Ascending aorta (tissue), 2 donors: Measurements from ENCODE around the gene TNRC6A. TPM values are rescaled to one million over a fixed set of nuclear protein-coding genes. Genes with fewer than 3 reads are reported as not detected.

Experiments
- DNase-seq, 2 donors: peaks; one replicate each; pipeline ENCODE4 v3.0.0-alpha.2; 2019; ENCODE audit warnings: low spot score in 2 of 2
- H3K27ac ChIP-seq, 2 donors: fragments of 200-600 bp; sonication (generic); one replicate each; pipeline ENCODE4 v1.5.1; 2016 to 2017; ENCODE audit warnings: mild to moderate bottlenecking in 1 of 2
- H3K27me3 ChIP-seq: fragments of 200-600 bp; sonication (generic); one replicate; pipeline ENCODE4 v1.5.1; 2017
- H3K36me3 ChIP-seq, 2 donors: fragments of 200-600 bp; sonication (generic); one replicate each; pipeline ENCODE4 v1.5.1; 2016
- H3K4me1 ChIP-seq, 2 donors: fragments of 200-600 bp; sonication (generic); one replicate each; pipeline ENCODE4 v1.5.1; 2016 to 2017; ENCODE audit warnings: mild to moderate bottlenecking in 1 of 2
- H3K4me3 ChIP-seq, 2 donors: fragments of 200-600 bp; sonication (generic); one replicate each; pipeline ENCODE4 v1.5.1; 2016 to 2017; ENCODE audit warnings: mild to moderate bottlenecking in 1 of 2
- H3K9me3 ChIP-seq, 2 donors: fragments of 200-600 bp; sonication (generic); one replicate each; pipeline ENCODE4 v1.5.1; 2016
- intact Hi-C: fragments of 100-400 bp; cut with DNase I; formaldehyde crosslinking; loops from one replicate; pipeline ENCODE4 v1.15.1; 2023
- total RNA-seq: library from RNA; depleted of rRNA; stranded (reverse); fragments of >200 nt; gene quantifications from one replicate; pipeline ENCODE4 v1.1.0, GENCODE V29; 2016
- TF ChIP-seq, protein P1 (sequence below), 3 experiments: fragments of 200-600 bp in 2 of 3; fragments of 450-650 bp in 1 of 3; sonication (generic) in 2 of 3; IDR thresholded peaks; one replicate each; pipeline ENCODE4 v1.5.1; 2016 to 2019; ENCODE audit warnings: antibody characterized with exemption in 3 of 3, mild to moderate bottlenecking in 1 of 3, moderate library complexity in 1 of 3

Gene TNRC6A
- total RNA-seq, 1 donor from 2014 or later: 36.7 TPM

DNA sequence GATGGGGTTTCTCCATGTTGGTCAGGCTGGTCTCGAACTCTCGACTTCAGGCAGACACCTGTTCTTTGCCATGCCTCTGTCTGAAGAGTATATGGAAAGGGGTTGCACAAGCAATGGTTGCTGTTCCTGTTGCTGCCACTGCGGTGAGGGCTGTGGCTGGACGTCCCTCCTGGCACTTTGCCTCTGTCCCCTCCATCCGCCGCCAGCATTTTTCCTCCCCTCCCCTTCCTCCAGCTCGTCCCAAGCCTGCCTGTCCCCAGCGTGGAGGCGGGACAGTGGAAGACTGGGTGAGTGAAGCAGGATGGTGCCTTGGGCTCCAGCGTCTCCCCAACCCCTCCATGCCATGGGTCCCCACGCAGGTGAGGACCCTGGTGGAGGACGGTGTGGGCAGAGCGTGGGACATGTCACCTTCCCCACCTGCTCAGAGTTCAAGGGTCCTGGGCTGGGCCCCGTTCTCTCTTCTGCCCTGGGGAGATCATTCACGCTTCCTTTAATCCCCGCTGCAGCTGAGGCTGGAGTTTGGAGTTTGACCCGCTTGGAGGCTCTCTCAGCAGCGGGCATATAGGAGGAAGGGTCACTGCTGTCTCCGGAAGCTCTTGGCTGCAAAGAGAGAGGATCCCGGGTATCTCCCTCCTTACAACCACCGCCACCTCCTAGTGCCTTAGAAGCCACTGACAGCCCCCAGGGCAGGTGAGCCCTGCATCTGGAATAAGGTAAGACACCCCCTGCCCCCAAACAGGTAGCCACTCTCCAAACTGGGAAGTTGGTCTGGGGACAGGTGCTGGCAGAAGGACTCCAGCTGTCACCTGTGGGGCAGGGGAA is 116.5 kb downstream of the TNRC6A start, which contains the start of gene SLC5A11:
SLC5A11 (plus strand) TSS at position 238 of the 822 bp plus-strand sequence. CDS start 12,681 bp downstream, outside the sequence.
- TF ChIP-seq, protein P1, sequence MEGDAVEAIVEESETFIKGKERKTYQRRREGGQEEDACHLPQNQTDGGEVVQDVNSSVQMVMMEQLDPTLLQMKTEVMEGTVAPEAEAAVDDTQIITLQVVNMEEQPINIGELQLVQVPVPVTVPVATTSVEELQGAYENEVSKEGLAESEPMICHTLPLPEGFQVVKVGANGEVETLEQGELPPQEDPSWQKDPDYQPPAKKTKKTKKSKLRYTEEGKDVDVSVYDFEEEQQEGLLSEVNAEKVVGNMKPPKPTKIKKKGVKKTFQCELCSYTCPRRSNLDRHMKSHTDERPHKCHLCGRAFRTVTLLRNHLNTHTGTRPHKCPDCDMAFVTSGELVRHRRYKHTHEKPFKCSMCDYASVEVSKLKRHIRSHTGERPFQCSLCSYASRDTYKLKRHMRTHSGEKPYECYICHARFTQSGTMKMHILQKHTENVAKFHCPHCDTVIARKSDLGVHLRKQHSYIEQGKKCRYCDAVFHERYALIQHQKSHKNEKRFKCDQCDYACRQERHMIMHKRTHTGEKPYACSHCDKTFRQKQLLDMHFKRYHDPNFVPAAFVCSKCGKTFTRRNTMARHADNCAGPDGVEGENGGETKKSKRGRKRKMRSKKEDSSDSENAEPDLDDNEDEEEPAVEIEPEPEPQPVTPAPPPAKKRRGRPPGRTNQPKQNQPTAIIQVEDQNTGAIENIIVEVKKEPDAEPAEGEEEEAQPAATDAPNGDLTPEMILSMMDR (IDR thresholded peaks at IDR 0.05): no peak
- no peaks in the 10 kb centered on the region for H3K27me3 ChIP-seq
- no peak for DNase-seq
- H3K9me3 ChIP-seq: no peaks in the 10 kb centered on the region
- intact Hi-C loops: no loop called here
- no peak within 1 kb of the TSS for H3K4me3 ChIP-seq
- no peak within 1 kb of the TSS for H3K27ac ChIP-seq
- no peaks in the 10 kb centered on the region for H3K36me3 ChIP-seq
- H3K4me1 ChIP-seq: no peaks in the 10 kb centered on the region

DNA sequence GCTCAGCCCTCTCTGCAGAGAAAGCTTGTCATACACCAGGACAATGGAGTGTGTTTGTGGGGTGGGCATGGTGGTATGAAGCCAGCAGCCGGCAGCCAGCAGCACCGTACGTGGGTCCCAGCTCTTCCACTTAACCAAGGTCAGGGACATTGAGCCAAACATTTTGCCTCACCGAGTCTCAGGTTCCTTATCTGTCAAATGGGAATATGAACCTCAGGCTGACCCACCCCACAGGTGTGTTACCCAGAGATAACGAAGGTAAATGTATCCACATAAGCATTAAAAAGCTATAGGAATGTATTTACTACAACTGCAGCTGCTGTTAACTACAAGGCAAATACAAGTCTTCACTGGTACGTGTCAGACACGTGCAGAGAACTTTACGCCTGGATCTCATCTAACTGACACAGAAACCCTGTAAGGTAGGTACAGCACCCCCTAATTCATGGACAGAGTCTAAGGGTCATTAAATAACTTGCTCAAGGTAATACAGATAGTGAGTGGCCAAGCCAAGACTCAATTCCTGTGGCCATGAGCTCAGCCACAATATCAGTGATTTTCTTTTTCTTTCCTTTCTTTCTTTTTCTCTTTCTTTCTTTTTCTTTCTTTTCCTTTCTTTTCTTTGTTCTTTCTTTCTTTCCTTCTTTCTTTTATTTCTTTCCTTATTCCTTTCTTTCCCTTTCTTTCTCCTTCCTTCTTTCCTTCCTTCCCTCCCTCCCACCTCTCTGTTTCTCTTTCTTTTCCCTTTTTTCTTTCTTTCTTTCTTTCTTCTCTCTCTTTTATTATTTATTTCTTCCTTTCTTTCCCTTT is 117.3 kb downstream of the TNRC6A start:
- intact Hi-C loops: no loop called here
- Histone ChIP-seq H3K4me1 (no peaks in the 10 kb centered on the region), H3K9me3 (no peaks in the 10 kb centered on the region), H3K36me3 (no peaks in the 10 kb centered on the region), H3K4me3 (no peak overlapping the region), H3K27ac (no peak overlapping the region), H3K27me3 (no peaks in the 10 kb centered on the region)
- TF ChIP-seq, protein P1 (IDR thresholded peaks at IDR 0.05): no peak
- DNase-seq: no peak

DNA sequence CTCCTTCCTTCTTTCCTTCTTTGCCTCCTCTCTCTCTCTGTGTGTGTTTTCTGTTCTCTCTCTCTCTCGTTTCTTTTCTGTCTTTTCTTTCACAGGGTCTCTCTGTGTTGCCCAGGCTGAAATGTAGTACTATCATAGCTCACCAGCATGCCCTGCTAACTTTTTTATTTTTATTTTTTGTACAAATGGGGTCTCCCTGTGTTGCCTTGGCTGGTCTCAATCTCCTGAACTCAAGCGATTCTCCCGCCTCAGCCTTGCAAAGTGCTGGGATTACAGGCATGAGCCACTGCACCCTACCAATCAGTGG is 117.9 kb downstream of the TNRC6A start:
- TF ChIP-seq, protein P1 (IDR thresholded peaks at IDR 0.05): no peak
- Histone ChIP-seq H3K27ac (no peak overlapping the region), H3K27me3 (no peaks in the 10 kb centered on the region), H3K4me3 (no peak overlapping the region), H3K36me3 (no peaks in the 10 kb centered on the region), H3K9me3 (no peaks in the 10 kb centered on the region), H3K4me1 (no peaks in the 10 kb centered on the region)
- no peak for DNase-seq
- intact Hi-C loops: no loop called here

DNA sequence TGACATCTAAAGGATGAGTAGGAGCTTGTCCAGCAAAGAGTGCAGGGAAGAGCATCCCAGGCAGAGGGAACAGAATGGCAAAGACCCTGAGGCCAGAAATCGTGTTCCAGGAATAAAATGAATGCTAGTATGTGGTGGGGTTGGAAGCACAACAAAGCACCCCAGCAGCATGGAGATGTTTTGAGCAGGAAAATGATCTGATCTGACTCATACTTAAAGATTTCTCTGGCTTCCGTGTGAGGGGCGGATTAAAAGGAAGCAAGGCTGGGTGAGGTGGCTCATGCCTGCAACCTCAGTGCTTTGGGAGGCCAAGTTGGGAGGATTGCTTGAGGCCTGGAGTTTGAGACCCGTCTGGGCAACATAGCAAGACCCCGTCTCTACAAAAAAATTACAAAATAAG is 118.6 kb downstream of the TNRC6A start:
- Histone ChIP-seq H3K27ac (no peak overlapping the region), H3K27me3 (no peaks in the 10 kb centered on the region), H3K4me3 (no peak overlapping the region), H3K9me3 (no peaks in the 10 kb centered on the region), H3K4me1 (no peaks in the 10 kb centered on the region), H3K36me3 (no peaks in the 10 kb centered on the region)
- intact Hi-C loops: no loop called here
- TF ChIP-seq, protein P1 (IDR thresholded peaks at IDR 0.05): no peak
- no peak for DNase-seq

DNA sequence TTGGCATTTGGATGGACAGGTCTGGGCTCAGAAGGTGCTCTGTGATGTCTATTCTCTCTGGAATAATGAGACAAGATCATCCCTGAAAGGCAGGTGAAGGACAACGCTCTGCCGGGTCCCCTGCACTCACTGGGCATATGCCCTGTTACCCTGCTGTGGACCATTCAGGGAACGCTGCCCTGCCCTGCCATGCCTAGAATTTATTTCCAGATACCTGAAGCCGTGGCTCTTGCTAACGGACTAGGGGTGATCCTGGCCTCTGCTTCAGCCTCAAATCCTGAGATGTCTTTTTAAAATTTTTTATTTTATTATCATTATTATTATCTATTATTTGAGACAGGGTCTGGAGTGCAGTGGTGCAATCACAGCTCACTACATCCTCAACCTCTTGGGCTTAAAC is 120.2 kb downstream of the TNRC6A start:
- intact Hi-C loops: no loop called here
- TF ChIP-seq, protein P1 (IDR thresholded peaks at IDR 0.05): no peak

More for the DNA sequence above, 120.2 kb downstream of the TNRC6A start:
- Histone ChIP-seq H3K9me3 (no peaks in the 10 kb centered on the region), H3K4me3 (no peak overlapping the region), H3K4me1 (peaks cover 0 to 5% of the 10 kb centered on the region in 2 donors), H3K27ac (no peak overlapping the region), H3K36me3 (no peaks in the 10 kb centered on the region), H3K27me3 (no peaks in the 10 kb centered on the region)
- DNase-seq: no peak
